ENCODE results near the gene SIRT5.

The SIRT5 gene

GRCh38 chr6:13653296-13653695 is 78.9 kb downstream of the SIRT5 start:
- no peak for TF ChIP-seq FOXP2 (optimal IDR thresholded peaks at IDR 0.05; ENCODE audit: borderline replicate concordance, extremely low read depth, extremely low read length, insufficient read depth)

GRCh38 chr6:13654496-13654895 is 80.1 kb downstream of the SIRT5 start:
- TF ChIP-seq SIN3A (IDR thresholded peaks at IDR 0.05; ENCODE audit: borderline replicate concordance, insufficient read depth, low read length) (no peak), POLR2AphosphoS5 (IDR thresholded peaks at IDR 0.05; ENCODE audit: low read depth, low read length) (no peak)

- TF ChIP-seq SIN3A (IDR thresholded peaks at IDR 0.05; ENCODE audit: borderline replicate concordance, insufficient read depth, low read length) (no peak), REST (IDR thresholded peaks at IDR 0.05; ENCODE audit: insufficient read depth in 1 of 2, low read depth in 2 of 2, low read length in 2 of 2) (no peak), FOXP2 (optimal IDR thresholded peaks at IDR 0.05; ENCODE audit: borderline replicate concordance, extremely low read depth, extremely low read length, insufficient read depth) (no peak), TAF1 (IDR thresholded peaks at IDR 0.05; ENCODE audit: borderline replicate concordance, insufficient read depth, low read length) (no peak), POLR2AphosphoS5 (IDR thresholded peaks at IDR 0.05; ENCODE audit: low read depth, low read length) (no peak)
Observed at GRCh38 chr6:13655700-13656099, 81.3 kb downstream of the SIRT5 start.

- TF ChIP-seq POLR2AphosphoS5 (IDR thresholded peaks at IDR 0.05; ENCODE audit: low read depth, low read length) (no peak), TAF1 (IDR thresholded peaks at IDR 0.05; ENCODE audit: borderline replicate concordance, insufficient read depth, low read length) (no peak), FOXP2 (optimal IDR thresholded peaks at IDR 0.05; ENCODE audit: borderline replicate concordance, extremely low read depth, extremely low read length, insufficient read depth) (no peak), REST (IDR thresholded peaks at IDR 0.05; ENCODE audit: insufficient read depth in 1 of 2, low read depth in 2 of 2, low read length in 2 of 2) (no peak), SIN3A (IDR thresholded peaks at IDR 0.05; ENCODE audit: borderline replicate concordance, insufficient read depth, low read length) (no peak)
Observed at GRCh38 chr6:13660273-13660672, 85.9 kb downstream of the SIRT5 start.

GRCh38 chr6:13660893-13661292 is 86.5 kb downstream of the SIRT5 start:
- TF ChIP-seq SIN3A (IDR thresholded peaks at IDR 0.05; ENCODE audit: borderline replicate concordance, insufficient read depth, low read length), result no peak
- TF ChIP-seq TAF1 (IDR thresholded peaks at IDR 0.05; ENCODE audit: borderline replicate concordance, insufficient read depth, low read length), result no peak
- TF ChIP-seq REST (IDR thresholded peaks at IDR 0.05; ENCODE audit: insufficient read depth in 1 of 2, low read depth in 2 of 2, low read length in 2 of 2), result no peak
- no peak for TF ChIP-seq POLR2AphosphoS5 (IDR thresholded peaks at IDR 0.05; ENCODE audit: low read depth, low read length)
- TF ChIP-seq FOXP2 (optimal IDR thresholded peaks at IDR 0.05; ENCODE audit: borderline replicate concordance, extremely low read depth, extremely low read length, insufficient read depth), result no peak

GRCh38 chr6:13661647-13662046 is 87.2 kb downstream of the SIRT5 start:
- no peak for TF ChIP-seq SIN3A (IDR thresholded peaks at IDR 0.05; ENCODE audit: borderline replicate concordance, insufficient read depth, low read length)
- TF ChIP-seq TAF1 (IDR thresholded peaks at IDR 0.05; ENCODE audit: borderline replicate concordance, insufficient read depth, low read length), result no peak
- TF ChIP-seq FOXP2 (optimal IDR thresholded peaks at IDR 0.05; ENCODE audit: borderline replicate concordance, extremely low read depth, extremely low read length, insufficient read depth), result no peak
- TF ChIP-seq POLR2AphosphoS5 (IDR thresholded peaks at IDR 0.05; ENCODE audit: low read depth, low read length), result no peak
